SK-MEL-5 (cell line): ENCODE data around the gene HINT3. TPM values are rescaled to one million over a fixed set of nuclear protein-coding genes. Genes with fewer than 3 reads are reported as not detected.
"Not testable (repeated sequence)": the region's sequence is repeated elsewhere in the genome, so short reads cannot be mapped to it uniquely, and the experiment has no call there.

Experiments used
- DNase-seq: peaks from one replicate; pipeline ENCODE4 v3.0.0-alpha.2; 2016; ENCODE audit warnings: low read depth, low spot score
- in situ Hi-C: cut with HindIII; loops from 2 replicates; pipeline ENCODE4 v1.10.0; 2016; ENCODE audit warnings: low sequenced_read_pairs, high pct_unique_total_duplicates, low pct_unique_long_range_greater_than_20kb
- small RNA-seq, 2 experiments: library from RNA; depleted of rRNA; stranded (forward); fragments of <200 nt; gene quantifications; one replicate each; pipeline ENCODE3, GENCODE V24; 2014
- total RNA-seq: library from RNA; depleted of rRNA; stranded (reverse); fragments of >200 nt; shearing (Covaris generic); gene quantifications from 2 replicates; pipeline ENCODE4 v1.2.3, GENCODE V29; 2014; rRNA removed

HINT3 gene
- total RNA-seq, 1 experiment from 2014 or later = 19.6 TPM

GRCh38 chr6:126020305-126021050 is 63.9 kb downstream of the HINT3 start:
- in situ Hi-C loops = no loop called here
- DNase-seq = no peak

GRCh38 chr6:126023474-126023873 is 66.9 kb downstream of the HINT3 start:
- in situ Hi-C loops, DNase-seq: not testable (repeated sequence)

- DNase-seq = no peak
- in situ Hi-C loops = no loop called here
These were observed 69.4 kb downstream of the HINT3 start for GRCh38 chr6:126026001-126026400.

- in situ Hi-C loops = no loop called here
- DNase-seq = no peak
These were observed 71.0 kb downstream of the HINT3 start for GRCh38 chr6:126027601-126028000.

Small RNAs within 50 kb of the gene (small RNA-seq; reads per million reads assigned to genes)
- gene RNA5SP216 = 0 reads per million in 2 experiments

Other genes starting within 250 kb of the HINT3 start
- gene HEY2, start 207.1 kb upstream of the HINT3 start, total RNA-seq = 8.5 and 9.9 TPM in 2 replicates
- gene NCOA7, start 165.8 kb upstream of the HINT3 start, total RNA-seq = 22.5 and 23.7 TPM in 2 replicates
- gene TRMT11, start 29.8 kb downstream of the HINT3 start, total RNA-seq = 19.4 and 21.1 TPM in 2 replicates